Peyer's patch (tissue), 4 donors: ENCODE results near the gene SORBS2. TPM values are rescaled to one million over a fixed set of nuclear protein-coding genes. Genes with fewer than 3 reads are reported as not detected.

Experiments used
- DNase-seq, 3 donors: peaks; one replicate each; pipeline ENCODE4 v3.0.0-alpha.2; 2017 to 2019
- H3K27ac ChIP-seq, 4 donors: fragments of 200-600 bp; sonication (generic); one replicate each; pipeline ENCODE4 v1.5.1; 2016 to 2019
- H3K27me3 ChIP-seq, 2 donors: fragments of 200-600 bp; sonication (generic); one replicate each; pipeline ENCODE4 v1.5.1; 2019
- H3K36me3 ChIP-seq, 3 donors: fragments of 200-600 bp; sonication (generic); one replicate each; pipeline ENCODE4 v1.5.1; 2016 to 2019
- H3K4me1 ChIP-seq, 4 donors: fragments of 200-600 bp; sonication (generic); one replicate each; pipeline ENCODE4 v1.5.1; 2016 to 2019
- H3K4me3 ChIP-seq, 4 donors: fragments of 200-600 bp; sonication (generic); 1 replicate in 3 of 4; 2 replicates in 1 of 4; pipeline ENCODE4 v1.5.1; 2016 to 2019; ENCODE audit warnings: mild to moderate bottlenecking in 1 of 4
- H3K9me3 ChIP-seq, 4 donors: fragments of 200-600 bp; sonication (generic); one replicate each; pipeline ENCODE4 v1.5.1; 2016 to 2019; ENCODE audit warnings: mild to moderate bottlenecking in 1 of 4
- POLR2A ChIP-seq, 2 donors: fragments of 450-650 bp; IDR thresholded peaks; one replicate each; pipeline ENCODE4 v1.5.1; 2017; ENCODE audit warnings: antibody characterized with exemption in 2 of 2, mild to moderate bottlenecking in 2 of 2, moderate library complexity in 2 of 2
- total RNA-seq, 4 donors: library from RNA; depleted of rRNA; stranded (reverse); fragments of >200 nt; gene quantifications; one replicate each; pipeline ENCODE4 v1.1.0, GENCODE V29; 2016
- TF ChIP-seq, protein P1 (sequence below), 6 experiments: fragments of 450-650 bp in 4 of 6; fragments of 200-600 bp in 2 of 6; sonication (generic) in 1 of 6; IDR thresholded peaks; one replicate each; pipeline ENCODE4 v1.5.1; 2017 to 2019; ENCODE audit warnings: antibody characterized with exemption in 6 of 6, mild to moderate bottlenecking in 3 of 6, moderate library complexity in 1 of 6

The SORBS2 gene
- total RNA-seq, 4 donors from 2014 or later, result 15.8 to 61.9 (median 53.0) TPM

DNA sequence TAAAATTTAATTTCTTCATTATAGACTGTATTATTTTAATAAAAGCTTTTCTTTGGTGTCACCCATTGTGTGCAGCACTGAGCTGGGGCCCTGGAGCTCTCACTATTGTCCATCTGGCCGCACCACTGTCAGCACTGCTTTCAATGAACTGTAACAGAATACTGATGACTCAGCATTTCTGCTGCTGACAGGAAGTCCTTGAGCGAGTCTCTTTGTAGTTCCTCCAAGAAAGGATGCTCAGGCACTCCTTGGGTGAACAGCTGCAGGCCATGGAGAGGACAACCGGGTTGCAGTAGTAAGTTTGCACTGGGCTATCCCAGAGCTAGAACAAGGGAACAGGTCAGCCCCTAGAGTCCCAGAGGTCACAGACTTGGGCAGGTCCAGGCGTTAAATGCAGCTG lies 81.6 kb downstream of the SORBS2 start:
- TF ChIP-seq, protein P1, sequence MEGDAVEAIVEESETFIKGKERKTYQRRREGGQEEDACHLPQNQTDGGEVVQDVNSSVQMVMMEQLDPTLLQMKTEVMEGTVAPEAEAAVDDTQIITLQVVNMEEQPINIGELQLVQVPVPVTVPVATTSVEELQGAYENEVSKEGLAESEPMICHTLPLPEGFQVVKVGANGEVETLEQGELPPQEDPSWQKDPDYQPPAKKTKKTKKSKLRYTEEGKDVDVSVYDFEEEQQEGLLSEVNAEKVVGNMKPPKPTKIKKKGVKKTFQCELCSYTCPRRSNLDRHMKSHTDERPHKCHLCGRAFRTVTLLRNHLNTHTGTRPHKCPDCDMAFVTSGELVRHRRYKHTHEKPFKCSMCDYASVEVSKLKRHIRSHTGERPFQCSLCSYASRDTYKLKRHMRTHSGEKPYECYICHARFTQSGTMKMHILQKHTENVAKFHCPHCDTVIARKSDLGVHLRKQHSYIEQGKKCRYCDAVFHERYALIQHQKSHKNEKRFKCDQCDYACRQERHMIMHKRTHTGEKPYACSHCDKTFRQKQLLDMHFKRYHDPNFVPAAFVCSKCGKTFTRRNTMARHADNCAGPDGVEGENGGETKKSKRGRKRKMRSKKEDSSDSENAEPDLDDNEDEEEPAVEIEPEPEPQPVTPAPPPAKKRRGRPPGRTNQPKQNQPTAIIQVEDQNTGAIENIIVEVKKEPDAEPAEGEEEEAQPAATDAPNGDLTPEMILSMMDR (IDR thresholded peaks at IDR 0.05), result no peak
- no peak for TF ChIP-seq POLR2A (IDR thresholded peaks at IDR 0.05)
- no peak for DNase-seq
- Histone ChIP-seq H3K27me3 (no peaks in the 10 kb centered on the region), H3K4me3 (no peak overlapping the region), H3K27ac (no peak overlapping the region), H3K9me3 (no peaks in the 10 kb centered on the region), H3K36me3 (no peaks in the 10 kb centered on the region), H3K4me1 (no peaks in the 10 kb centered on the region)

DNA sequence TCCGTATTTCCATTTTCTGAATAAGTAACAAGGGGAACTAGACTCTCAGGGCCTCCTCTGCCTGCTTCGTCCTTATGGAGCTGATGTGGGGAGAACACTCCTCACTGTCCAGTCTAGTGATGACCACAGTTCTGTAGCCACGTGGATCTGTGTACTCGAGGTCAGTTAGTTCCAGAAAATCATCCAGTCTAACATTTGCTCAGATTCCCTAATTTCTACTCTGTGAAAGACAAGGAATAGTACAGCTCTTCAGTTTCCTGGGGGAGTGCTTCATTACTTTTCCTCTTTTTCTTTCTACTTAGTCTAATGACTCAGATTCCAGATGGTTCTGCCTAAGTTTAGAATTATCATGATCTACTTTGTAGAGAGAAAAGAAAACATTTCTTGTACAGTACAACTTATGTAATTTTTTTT lies 82.6 kb downstream of the SORBS2 start:
- no peaks in the 10 kb centered on the region for H3K4me1 ChIP-seq
- H3K9me3 ChIP-seq, result no peaks in the 10 kb centered on the region
- no peak for TF ChIP-seq POLR2A (IDR thresholded peaks at IDR 0.05)
- TF ChIP-seq, protein P1 (IDR thresholded peaks at IDR 0.05), result no peak
- DNase-seq, result no peak
- H3K27ac ChIP-seq, result peak overlapping the region in 2 of 4 donors; percentile 44 to 46
- H3K27me3 ChIP-seq, result no peaks in the 10 kb centered on the region
- H3K4me3 ChIP-seq, result no peak overlapping the region
- no peaks in the 10 kb centered on the region for H3K36me3 ChIP-seq

DNA sequence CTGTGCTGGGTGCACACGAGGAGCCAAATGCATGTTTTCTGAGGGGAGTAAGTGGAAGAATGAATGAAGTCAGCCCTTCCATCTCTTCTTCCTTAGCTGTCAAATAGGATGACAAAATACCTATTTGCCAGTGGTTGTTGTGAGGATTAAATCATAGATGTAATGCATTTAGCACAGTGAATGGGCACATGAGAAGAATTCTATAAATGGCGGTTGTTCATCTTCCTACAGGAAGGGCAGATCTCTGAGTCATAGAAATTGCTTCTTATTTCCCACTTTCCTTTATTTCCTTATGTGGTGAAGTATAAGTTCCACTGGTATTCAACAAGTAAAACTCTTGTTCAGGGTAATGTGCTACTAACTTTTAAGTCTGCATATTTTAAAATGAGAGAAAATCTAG lies 83.1 kb downstream of the SORBS2 start:
- TF ChIP-seq, protein P1 (IDR thresholded peaks at IDR 0.05), result no peak
- no peak for TF ChIP-seq POLR2A (IDR thresholded peaks at IDR 0.05)
- Histone ChIP-seq H3K27me3 (no peaks in the 10 kb centered on the region), H3K27ac (peak overlapping the region in 1 of 4 donors; percentile 46), H3K4me3 (no peak overlapping the region), H3K36me3 (no peaks in the 10 kb centered on the region), H3K4me1 (no peaks in the 10 kb centered on the region), H3K9me3 (no peaks in the 10 kb centered on the region)
- no peak for DNase-seq

GRCh38 chr4:185726931-185727330 lies 85.1 kb downstream of the SORBS2 start:
- H3K27me3 ChIP-seq, result no peaks in the 10 kb centered on the region
- no peak overlapping the region for H3K4me3 ChIP-seq
- TF ChIP-seq POLR2A (IDR thresholded peaks at IDR 0.05), result no peak
- TF ChIP-seq, protein P1 (IDR thresholded peaks at IDR 0.05), result no peak
- no peak for DNase-seq
- H3K27ac ChIP-seq, result no peak overlapping the region
- H3K9me3 ChIP-seq, result no peaks in the 10 kb centered on the region
- no peaks in the 10 kb centered on the region for H3K36me3 ChIP-seq
- H3K4me1 ChIP-seq, result peaks cover 0 to 3% (median 0%) of the 10 kb centered on the region in 4 donors

DNA sequence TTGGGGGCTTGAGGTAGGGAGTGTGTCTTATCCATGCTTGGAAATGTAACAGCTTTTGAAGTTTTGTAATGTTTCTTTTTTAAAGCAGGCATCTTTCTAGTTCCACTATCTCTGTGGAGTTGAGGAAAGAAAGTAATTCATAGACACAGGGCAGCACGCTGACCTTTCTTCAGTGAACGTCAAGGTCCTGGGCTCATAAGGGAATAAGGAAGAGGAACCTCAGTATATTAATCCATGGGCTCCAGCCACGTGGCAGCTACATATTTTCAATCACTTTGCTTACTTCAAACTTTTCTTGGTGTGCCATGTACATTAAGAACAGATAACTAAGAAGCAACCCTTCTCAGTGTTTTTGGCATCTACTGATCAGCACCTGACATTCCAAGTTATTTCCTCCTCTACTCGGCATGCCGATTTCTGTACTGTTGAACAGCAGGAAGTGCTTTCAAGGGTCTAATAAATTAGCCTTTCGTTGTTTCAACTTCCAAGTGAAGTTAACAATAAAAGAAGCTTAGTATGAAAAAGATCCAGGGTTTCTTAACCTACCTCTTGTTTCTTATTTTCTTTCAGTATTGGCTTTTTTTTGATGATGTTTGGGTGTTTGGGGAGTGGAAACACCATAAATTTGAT lies 88.2 kb downstream of the SORBS2 start:
- DNase-seq, result no peak
- H3K9me3 ChIP-seq, result no peaks in the 10 kb centered on the region
- H3K27ac ChIP-seq, result peak overlapping the region in 2 of 4 donors; percentile 51 to 54
- no peak for TF ChIP-seq POLR2A (IDR thresholded peaks at IDR 0.05)
- TF ChIP-seq, protein P1 (IDR thresholded peaks at IDR 0.05), result no peak
- peaks cover 0 to 3% (median 0%) of the 10 kb centered on the region in 4 donors for H3K4me1 ChIP-seq
- no peaks in the 10 kb centered on the region for H3K27me3 ChIP-seq
- H3K4me3 ChIP-seq, result no peak overlapping the region
- H3K36me3 ChIP-seq, result no peaks in the 10 kb centered on the region

DNA sequence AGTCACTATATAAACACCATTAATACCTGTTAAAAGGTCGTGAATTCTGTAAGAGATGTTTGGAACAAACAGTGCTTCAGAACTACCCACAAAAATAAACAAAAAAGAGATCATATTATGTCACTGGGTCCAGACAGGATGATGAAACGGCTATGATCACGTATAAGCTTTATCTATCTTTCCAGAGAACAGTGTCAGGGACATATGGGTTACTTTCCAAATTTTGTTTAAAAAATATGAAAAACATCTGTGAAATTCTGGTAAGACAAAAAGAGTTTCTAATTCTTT lies 90.0 kb downstream of the SORBS2 start:
- no peak overlapping the region for H3K4me3 ChIP-seq
- peaks cover 0 to 3% (median 0%) of the 10 kb centered on the region in 4 donors for H3K4me1 ChIP-seq
- H3K9me3 ChIP-seq, result no peaks in the 10 kb centered on the region
- H3K27ac ChIP-seq, result peak overlapping the region in 1 of 4 donors; percentile 14
- TF ChIP-seq, protein P1 (IDR thresholded peaks at IDR 0.05), result no peak
- TF ChIP-seq POLR2A (IDR thresholded peaks at IDR 0.05), result no peak
- no peaks in the 10 kb centered on the region for H3K36me3 ChIP-seq
- H3K27me3 ChIP-seq, result no peaks in the 10 kb centered on the region
- DNase-seq, result no peak
